Right lobe of liver (tissue), 6 donors: Measurements from ENCODE around the gene HOXA3. TPM values are rescaled to one million over a fixed set of nuclear protein-coding genes. Genes with fewer than 3 reads are reported as not detected.

Source experiments
- ATAC-seq, 4 donors: fragments of 200-7000 bp; cut with Tn5 transposase; one replicate each; pipeline ENCODE4 v1.9.1; 2020; ENCODE audit warnings: mild to moderate bottlenecking in 4 of 4, moderate library complexity in 4 of 4
- DNase-seq, 3 donors: peaks; one replicate each; pipeline ENCODE4 v3.0.0-alpha.2; 2020
- H3K27ac ChIP-seq, 3 donors: fragments of 200-600 bp; one replicate each; pipeline ENCODE4 v1.8.0; 2022
- H3K27me3 ChIP-seq, 2 donors: fragments of 200-600 bp; one replicate each; pipeline ENCODE4 v1.8.0; 2022
- H3K36me3 ChIP-seq, 4 donors: fragments of 200-600 bp; sonication (generic) in 1 of 4; one replicate each; pipeline versions ENCODE4 v1.5.1 to v1.8.0; 2017 to 2022; ENCODE audit warnings: control low read depth in 1 of 4
- H3K4me1 ChIP-seq, 4 donors: fragments of 200-600 bp; sonication (generic) in 1 of 4; one replicate each; pipeline versions ENCODE4 v1.5.1 to v1.8.0; 2017 to 2022; ENCODE audit warnings: control low read depth in 1 of 4
- H3K4me3 ChIP-seq, 3 donors: fragments of 200-600 bp; one replicate each; pipeline ENCODE4 v1.8.0; 2022
- H3K9me3 ChIP-seq, 4 donors: fragments of 200-600 bp; sonication (generic) in 1 of 4; one replicate each; pipeline versions ENCODE4 v1.5.1 to v1.8.0; 2017 to 2022; ENCODE audit warnings: control low read depth in 1 of 4
- CTCF ChIP-seq, 4 donors: fragments of 200-600 bp in 3 of 4; fragments of 450-650 bp in 1 of 4; IDR thresholded peaks; one replicate each; pipeline versions ENCODE4 v1.5.1 to v1.8.0; 2016 to 2022; ENCODE audit warnings: antibody characterized with exemption in 4 of 4, mild to moderate bottlenecking in 2 of 4
- POLR2A ChIP-seq: fragments of 450-650 bp; IDR thresholded peaks from one replicate; pipeline ENCODE4 v1.6.1; 2017; ENCODE audit warnings: antibody characterized with exemption, mild to moderate bottlenecking
- WGBS: methylation state at CpG from one replicate; pipeline ENCODE4 v1.1.6; 2018; ENCODE audit warnings: low coverage, low lambda C conversion rate; ENCODE audit not compliant: insufficient coverage; ENCODE audit errors: missing lambda C conversion rate; 5-methylcytosine and 5-hydroxymethylcytosine counted together
- intact Hi-C, 2 donors: fragments of 100-400 bp; cut with DNase I; formaldehyde crosslinking; loops; one replicate each; pipeline versions ENCODE4 v1.11.2 to v1.14.1; 2022
- total RNA-seq, 6 experiments: library from RNA; depleted of rRNA in 2 of 6; stranded (reverse); fragments of >200 nt in 2 of 6; fragmentation: NEBNext Ultra II Directional in 3 of 6; extraction: Animal tissue kit (Norgen Biotek cat#: 25700) in 3 of 6; gene quantifications; one replicate each; pipeline versions ENCODE4 v1.1.0 to v1.2.4, GENCODE V29; 2016 to 2023
- donor health status: DM: no; HTN: yes; CAD: no.
- donor health status: DM: no; HTN: no; CAD: no.
- donor health status: DM: no; HTN: no; CAD: no.
- donor health status: DM: no; HTN: yes; CAD: no.
- donor health status: DM: no; HTN: yes; CAD: no.

The HOXA3 gene
- total RNA-seq, 6 experiments from 2014 or later: 0.17 to 0.26 (median 0.25) TPM; not detected in 2

GRCh38 chr7:27066148-27066547 is 86.2 kb downstream of the HOXA3 start:
- no peaks in the 10 kb centered on the region for H3K36me3 ChIP-seq
- no peaks in the 10 kb centered on the region for H3K9me3 ChIP-seq
- DNase-seq (no peak), ATAC-seq (no peak)
- no peak overlapping the region for H3K4me3 ChIP-seq
- no peaks in the 10 kb centered on the region for H3K4me1 ChIP-seq
- no peak overlapping the region for H3K27ac ChIP-seq
- H3K27me3 ChIP-seq: no peaks in the 10 kb centered on the region
- WGBS: 72% methylated on average over 3 of the region's 3 CpGs
- TF ChIP-seq CTCF (IDR thresholded peaks at IDR 0.05) (no peak), POLR2A (no peak)
- intact Hi-C loops: no loop called here

GRCh38 chr7:27065709-27066108 is 86.7 kb downstream of the HOXA3 start:
- Histone ChIP-seq H3K4me1 (no peaks in the 10 kb centered on the region), H3K27ac (no peak overlapping the region), H3K9me3 (no peaks in the 10 kb centered on the region), H3K4me3 (no peak overlapping the region), H3K27me3 (no peaks in the 10 kb centered on the region), H3K36me3 (no peaks in the 10 kb centered on the region)
- intact Hi-C loops: no loop called here
- TF ChIP-seq CTCF (IDR thresholded peaks at IDR 0.05) (no peak), POLR2A (no peak)
- WGBS: 68% methylated on average over 2 of the region's 2 CpGs
- DNase-seq (no peak), ATAC-seq (no peak)

- H3K9me3 ChIP-seq: no peaks in the 10 kb centered on the region
- no peak for ATAC-seq
- 37% methylated on average over 2 of the region's 2 CpGs for WGBS
- H3K4me1 ChIP-seq: no peaks in the 10 kb centered on the region
- H3K36me3 ChIP-seq: no peaks in the 10 kb centered on the region
- no peak for DNase-seq
- no peak for TF ChIP-seq POLR2A
- no peak for TF ChIP-seq CTCF (IDR thresholded peaks at IDR 0.05)
- H3K4me3 ChIP-seq: no peak overlapping the region
- intact Hi-C loops: no loop called here
- H3K27me3 ChIP-seq: no peaks in the 10 kb centered on the region
- H3K27ac ChIP-seq: no peak overlapping the region
Measured at GRCh38 chr7:27064661-27065060, 87.7 kb downstream of the HOXA3 start.

- Histone ChIP-seq H3K4me3 (no peak overlapping the region), H3K36me3 (no peaks in the 10 kb centered on the region), H3K27ac (no peak overlapping the region), H3K27me3 (no peaks in the 10 kb centered on the region), H3K4me1 (no peaks in the 10 kb centered on the region), H3K9me3 (no peaks in the 10 kb centered on the region)
- intact Hi-C loops: no loop called here
- DNase-seq (no peak), ATAC-seq (no peak)
- no peak for TF ChIP-seq CTCF (IDR thresholded peaks at IDR 0.05)
- TF ChIP-seq POLR2A: no peak
- WGBS: 5% methylated on average over 2 of the region's 2 CpGs
Measured at GRCh38 chr7:27064159-27064558, 88.2 kb downstream of the HOXA3 start.

- H3K27ac ChIP-seq: no peak overlapping the region
- WGBS: 74% methylated on average over 4 of the region's 4 CpGs
- no peaks in the 10 kb centered on the region for H3K9me3 ChIP-seq
- no peaks in the 10 kb centered on the region for H3K4me1 ChIP-seq
- intact Hi-C loops: no loop called here
- DNase-seq (no peak), ATAC-seq (no peak)
- no peaks in the 10 kb centered on the region for H3K27me3 ChIP-seq
- no peak overlapping the region for H3K4me3 ChIP-seq
- H3K36me3 ChIP-seq: no peaks in the 10 kb centered on the region
- TF ChIP-seq POLR2A: no peak
- TF ChIP-seq CTCF (IDR thresholded peaks at IDR 0.05): no peak
Measured at GRCh38 chr7:27062946-27063345, 89.4 kb downstream of the HOXA3 start.
